HG03469 (cell line): Measurements from ENCODE around the gene C3orf20.

Experiments
- ATAC-seq: cut with Tn5 transposase; IDR thresholded peaks from one replicate; pipeline ENCODE4 v1.9.1; 2021; ENCODE audit warnings: mild to moderate bottlenecking, moderate library complexity, moderate number of reproducible peaks; ENCODE audit not compliant: unreplicated experiment

The C3orf20 gene

GRCh38 chr3:14674841-14675240 is at the start of gene C3orf20:
TSS of gene C3orf20 (plus strand) at chr3:14675141. CDS start at chr3:14682714, 7,573 bp downstream.
- ATAC-seq, result no peak

DNA sequence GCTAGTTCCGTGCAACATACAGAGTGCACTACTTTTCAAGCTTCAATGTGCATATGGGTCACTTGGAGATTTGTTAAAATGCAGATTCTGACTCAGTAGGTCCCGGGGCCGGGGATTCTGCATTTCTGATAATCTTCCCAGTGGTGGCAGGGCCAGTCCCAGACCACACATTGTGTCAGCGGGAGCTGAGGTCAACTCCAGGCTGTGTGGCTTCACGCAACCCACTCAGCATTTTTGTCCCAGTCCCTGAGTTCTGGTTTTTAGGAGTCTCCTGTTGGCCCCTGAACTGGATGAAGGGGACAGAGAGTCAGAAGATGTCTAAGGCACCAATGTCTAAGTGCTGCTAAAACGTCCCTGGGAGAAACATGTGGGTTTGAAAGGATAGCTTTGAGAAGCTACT is 49.5 kb upstream of the C3orf20 start:
- no peak for ATAC-seq

- no peak for ATAC-seq
Observed at GRCh38 chr3:14627815-14628214, 47.1 kb upstream of the C3orf20 start.

GRCh38 chr3:14628406-14628805 is 46.5 kb upstream of the C3orf20 start:
- no peak for ATAC-seq

DNA sequence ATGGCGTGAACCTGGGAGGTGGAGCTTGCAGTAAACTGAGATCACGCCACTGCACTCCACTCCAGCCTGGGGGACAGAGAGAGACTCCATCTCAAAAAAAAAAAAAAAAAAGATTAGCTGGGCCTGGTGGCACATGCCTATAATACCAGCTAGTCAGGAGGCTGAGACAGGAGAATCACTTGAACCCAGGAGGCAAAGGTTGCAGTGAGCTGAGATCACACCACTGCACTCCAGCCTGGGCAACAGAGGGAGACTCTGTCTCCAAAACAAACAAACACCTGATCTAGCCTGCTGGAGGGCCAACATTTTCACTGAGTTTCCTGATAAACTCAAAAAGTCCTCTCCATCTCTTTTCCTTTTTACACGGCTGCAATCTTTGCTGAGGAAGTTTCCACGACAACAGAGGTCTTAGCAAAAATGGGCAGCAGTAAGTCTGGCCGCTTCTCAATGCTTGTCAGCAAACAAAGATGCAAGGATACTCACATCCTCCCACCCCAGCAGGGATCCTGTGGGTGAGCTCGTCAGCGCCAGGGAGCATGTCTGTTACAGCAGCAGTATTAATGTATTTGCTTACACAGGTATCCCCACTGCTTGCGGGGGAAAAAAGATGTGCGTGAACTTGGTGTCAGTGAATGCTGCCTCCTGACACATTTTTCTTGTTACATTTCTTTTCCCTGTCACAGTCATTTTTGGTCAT is 44.4 kb upstream of the C3orf20 start:
- no peak for ATAC-seq

DNA sequence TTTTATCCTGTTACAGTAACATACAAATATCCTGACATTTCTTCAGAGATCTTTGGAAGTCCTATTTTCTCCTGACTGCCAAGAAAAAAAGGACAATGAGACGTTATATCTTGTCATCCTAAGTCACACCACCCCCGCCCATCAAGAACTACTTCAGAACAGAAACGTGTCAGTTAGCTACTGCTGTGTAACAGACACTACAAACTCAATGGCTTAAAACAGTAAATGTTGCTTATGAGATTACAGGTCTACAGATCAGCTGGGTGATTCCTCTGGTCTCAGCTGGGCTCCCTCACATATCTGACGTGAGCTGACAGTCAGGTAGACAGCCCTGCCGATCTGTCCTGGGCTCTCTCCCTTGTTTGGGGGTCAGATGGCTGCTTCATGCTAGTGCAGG is 43.8 kb upstream of the C3orf20 start:
- no peak for ATAC-seq

- no peak for ATAC-seq
Observed at GRCh38 chr3:14631687-14632441, 43.1 kb upstream of the C3orf20 start.

- no peak for ATAC-seq
Observed at GRCh38 chr3:14632442-14632930, 42.5 kb upstream of the C3orf20 start.

DNA sequence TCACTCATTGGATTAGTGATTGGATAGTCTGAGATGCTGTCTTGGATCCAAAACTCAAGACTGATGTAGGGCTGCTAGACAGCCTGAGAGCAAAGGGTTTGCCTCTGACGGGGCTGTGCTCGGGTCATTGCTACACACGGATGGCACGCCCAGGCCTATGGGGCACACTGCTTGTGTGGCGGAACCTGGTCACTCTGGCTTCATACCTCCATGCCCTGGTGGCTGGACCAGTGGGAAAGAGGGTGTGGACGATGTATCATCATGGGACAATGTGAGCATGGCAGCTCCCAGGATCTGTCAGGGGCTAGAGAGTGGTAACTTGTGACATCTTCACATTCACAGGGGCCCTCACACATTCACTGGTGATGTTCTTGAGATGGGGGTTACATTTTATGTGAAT is 41.5 kb upstream of the C3orf20 start:
- ATAC-seq, result no peak

DNA sequence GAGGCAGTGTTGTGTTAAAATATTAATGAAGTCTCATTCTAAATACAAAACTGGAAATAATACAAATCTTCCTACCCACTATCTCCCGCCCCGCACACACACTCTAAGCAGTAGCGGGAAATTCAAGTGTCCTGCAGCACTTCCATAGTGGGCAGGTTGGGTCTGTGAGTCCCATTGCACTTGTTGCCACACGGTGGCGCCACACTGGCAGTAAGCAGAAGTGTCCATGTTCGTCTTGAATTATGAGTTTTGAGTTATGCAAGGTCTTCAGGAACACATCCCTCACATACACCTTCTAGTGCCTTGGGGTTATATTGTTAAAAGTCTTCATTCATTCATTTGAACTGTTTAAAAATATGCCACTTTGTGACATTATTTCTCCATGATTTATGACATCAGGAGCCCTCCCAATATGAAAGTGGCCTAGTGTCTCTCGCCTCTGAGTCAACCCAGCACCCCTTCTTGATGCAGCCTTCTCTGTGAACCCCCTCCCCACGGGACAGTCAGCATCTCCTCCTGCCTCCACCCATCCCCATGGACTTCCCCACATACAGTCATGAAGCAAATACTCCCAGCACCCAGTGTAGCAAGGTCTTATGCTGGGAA is 41.0 kb upstream of the C3orf20 start:
- no peak for ATAC-seq

GRCh38 chr3:14634763-14635400 is 40.1 kb upstream of the C3orf20 start:
- ATAC-seq, result no peak

GRCh38 chr3:14636496-14637087 is 38.3 kb upstream of the C3orf20 start:
- ATAC-seq, result no peak

- no peak for ATAC-seq
Observed at GRCh38 chr3:14640157-14640562, 34.8 kb upstream of the C3orf20 start.

- no peak for ATAC-seq
Observed at GRCh38 chr3:14640734-14641133, 34.2 kb upstream of the C3orf20 start.

DNA sequence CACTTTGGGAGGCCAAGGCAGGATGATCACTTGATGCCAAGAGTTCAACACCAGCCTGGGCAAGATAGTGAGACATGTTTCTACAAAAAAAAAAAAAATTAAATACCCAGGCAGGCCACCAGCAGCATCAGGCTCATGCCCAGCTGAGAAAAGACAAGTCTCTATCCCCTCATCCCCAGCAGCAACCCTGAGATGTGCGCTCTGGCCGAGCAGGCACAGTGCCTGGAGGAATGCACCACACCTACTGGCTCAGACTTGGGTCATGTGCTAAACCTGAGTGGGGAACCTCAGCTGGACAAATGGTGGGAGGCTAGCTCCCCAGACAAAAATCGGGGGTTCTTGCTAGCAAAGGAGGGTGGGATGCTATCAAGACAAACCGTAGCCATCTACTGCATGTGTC is 33.6 kb upstream of the C3orf20 start:
- ATAC-seq, result no peak

DNA sequence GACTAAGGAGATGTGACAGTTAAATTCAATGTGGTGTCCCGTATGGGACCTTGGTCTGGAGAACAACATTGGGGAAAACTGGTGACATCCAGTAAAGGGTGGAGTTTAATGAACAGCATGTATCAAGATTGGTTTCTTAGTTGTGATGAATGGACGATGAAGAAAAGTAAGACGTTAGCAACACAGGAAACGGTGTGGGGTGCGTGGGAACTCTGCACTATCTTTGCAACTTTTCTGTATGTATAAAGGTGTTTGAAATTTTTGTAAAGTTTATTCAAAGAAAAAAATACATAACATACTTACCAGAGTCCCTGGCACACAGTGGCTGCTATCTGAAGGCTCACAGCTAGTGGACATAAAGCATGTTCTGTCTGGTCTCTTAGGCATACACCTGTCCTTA is 29.5 kb upstream of the C3orf20 start:
- ATAC-seq, result no peak

DNA sequence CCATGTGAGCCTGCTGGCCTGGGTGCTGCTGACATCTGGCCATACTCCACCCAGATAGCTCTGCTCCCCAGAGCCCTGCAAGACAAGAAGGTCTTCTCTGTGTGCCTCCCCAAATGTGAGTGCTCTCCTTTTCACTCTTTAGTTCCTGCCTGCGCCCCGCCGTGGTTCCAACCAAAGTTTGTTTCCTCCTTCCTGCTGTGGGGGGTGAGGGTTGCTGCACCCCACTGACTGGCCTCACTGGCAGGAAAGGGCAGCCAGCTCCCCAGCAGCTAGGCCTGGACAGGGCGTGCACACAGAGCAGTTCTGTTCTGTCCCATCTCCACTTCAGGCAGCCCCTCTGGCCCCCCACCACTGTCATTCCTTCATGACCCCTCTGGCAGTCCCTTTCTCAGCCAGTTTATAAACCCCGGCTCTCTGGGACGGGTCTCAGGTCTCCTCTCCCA is 28.8 kb upstream of the C3orf20 start:
- no peak for ATAC-seq

- no peak for ATAC-seq
Observed at GRCh38 chr3:14646589-14647413, 28.1 kb upstream of the C3orf20 start.

DNA sequence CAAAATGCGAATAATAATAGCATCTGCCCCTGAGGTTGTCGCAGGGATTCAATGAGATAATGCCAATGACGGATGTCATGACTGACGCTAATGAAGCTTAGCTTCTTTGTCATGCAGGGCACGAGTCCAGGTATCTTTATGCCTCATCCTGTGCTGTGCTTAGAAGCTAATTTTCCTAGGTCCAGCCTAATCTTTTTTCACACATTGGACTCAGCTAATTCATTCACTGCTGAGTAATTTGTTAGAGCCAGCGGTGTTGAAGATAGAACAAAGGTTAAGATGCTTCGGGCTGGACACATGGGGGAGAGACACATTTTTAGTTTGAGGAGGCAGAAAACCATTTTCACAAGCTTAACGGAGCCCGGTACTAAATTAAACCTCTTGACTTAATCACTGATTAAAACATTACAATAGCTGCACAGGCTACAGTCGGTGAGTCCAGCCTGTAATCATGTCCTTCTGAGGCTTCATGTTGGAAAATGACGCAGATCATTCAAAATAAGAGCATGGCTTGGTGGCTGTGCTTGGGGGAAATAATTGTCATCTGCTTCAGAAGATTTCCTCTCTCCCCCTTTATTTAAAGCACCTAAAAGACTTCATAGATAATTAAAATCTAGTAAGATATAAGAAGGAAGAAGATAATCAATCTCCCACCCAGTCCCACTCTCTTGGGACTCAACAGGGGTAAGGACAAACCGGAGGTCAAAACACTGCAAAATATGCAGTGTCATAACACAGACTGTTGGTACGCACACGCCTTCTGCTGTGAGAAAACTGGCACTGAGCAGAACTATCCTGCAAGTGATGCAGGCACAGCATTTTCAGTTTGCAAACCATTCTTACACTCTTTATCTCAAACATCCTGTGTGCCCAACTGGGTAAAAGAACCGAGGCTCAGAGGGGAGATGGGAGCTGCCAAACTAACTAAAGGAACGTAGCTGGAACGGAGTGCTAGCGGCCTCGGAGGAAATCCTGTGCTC is 26.7 kb upstream of the C3orf20 start:
- no peak for ATAC-seq
